MM.1S (cell line): ENCODE data around the gene CTSO.

ENCODE experiments used
- DNase-seq: peaks from one replicate; pipeline ENCODE4 v3.0.0-alpha.2; 2015
- H2AFZ ChIP-seq: fragments of 300-600 bp; sonication (generic); 2 replicates; pipeline ENCODE4 v1.6.0; 2016; ENCODE audit warnings: antibody characterized with exemption, low read length
- H3F3A ChIP-seq: fragments of 300-600 bp; sonication (generic); 2 replicates; pipeline ENCODE4 v1.6.1; 2016; ENCODE audit warnings: mild to moderate bottlenecking, antibody characterized with exemption, low read length, moderate library complexity, mixed read lengths; ENCODE audit not compliant: insufficient read depth
- H3K27ac ChIP-seq: fragments of 300-600 bp; sonication (generic); 2 replicates; pipeline ENCODE4 v1.5.1; 2016; ENCODE audit warnings: mild to moderate bottlenecking, low read length
- H3K27me3 ChIP-seq: fragments of 300-600 bp; sonication (generic); replicated peaks from 2 replicates; pipeline ENCODE4 v1.6.0; 2016; ENCODE audit warnings: low read length; ENCODE audit not compliant: insufficient read depth
- H3K36me3 ChIP-seq: fragments of 300-600 bp; sonication (generic); replicated peaks from 2 replicates; pipeline ENCODE4 v1.6.1; 2016; ENCODE audit warnings: mild to moderate bottlenecking, low read length, mixed read lengths; ENCODE audit not compliant: insufficient read depth
- H3K4me1 ChIP-seq: fragments of 300-600 bp; sonication (generic); 2 replicates; pipeline ENCODE4 v1.6.1; 2016; ENCODE audit warnings: low read length, mixed read lengths
- H3K4me2 ChIP-seq: fragments of 300-600 bp; sonication (generic); 2 replicates; pipeline ENCODE4 v1.6.0; 2016; ENCODE audit warnings: low read depth, low read length
- H3K4me3 ChIP-seq: fragments of 300-600 bp; sonication (generic); 2 replicates; pipeline ENCODE4 v1.5.1; 2016; ENCODE audit warnings: low read length, mixed read lengths
- H3K79me2 ChIP-seq: fragments of 300-600 bp; sonication (generic); 2 replicates; pipeline ENCODE4 v1.6.1; 2016; ENCODE audit warnings: mixed run types, low read length, mixed read lengths
- H3K9ac ChIP-seq: fragments of 300-600 bp; sonication (generic); 2 replicates; pipeline ENCODE4 v1.6.1; 2016; ENCODE audit warnings: low read length, mixed read lengths
- H3K9me2 ChIP-seq: fragments of 300-600 bp; sonication (generic); replicated peaks from 2 replicates; pipeline ENCODE4 v1.6.1; 2016; ENCODE audit warnings: mild to moderate bottlenecking, low read length, mixed read lengths; ENCODE audit not compliant: insufficient read depth
- H3K9me3 ChIP-seq: fragments of 300-600 bp; sonication (generic); replicated peaks from 2 replicates; pipeline ENCODE4 v1.6.1; 2016; ENCODE audit warnings: mild to moderate bottlenecking, low read length, mixed read lengths; ENCODE audit not compliant: insufficient read depth
- H4K20me1 ChIP-seq: fragments of 300-600 bp; sonication (generic); 2 replicates; pipeline ENCODE4 v1.6.1; 2016; ENCODE audit warnings: mild to moderate bottlenecking, low read length, moderate library complexity, mixed read lengths; ENCODE audit not compliant: insufficient read depth
- EZH2 ChIP-seq: fragments of 300-600 bp; sonication (generic); optimal IDR thresholded peaks from 2 replicates; pipeline ENCODE3; 2017; ENCODE audit warnings: low read depth, mild to moderate bottlenecking, antibody characterized with exemption, low read length, mixed read lengths
- EZH2phosphoT487 ChIP-seq: fragments of 300-600 bp; sonication (generic); IDR thresholded peaks from 2 replicates; pipeline ENCODE4 v1.6.1; 2018; ENCODE audit warnings: antibody characterized with exemption, low read length
- TF ChIP-seq, protein P1 (sequence below): fragments of 300-600 bp; sonication (generic); IDR thresholded peaks from 2 replicates; pipeline ENCODE4 v1.5.1; 2016; ENCODE audit warnings: antibody characterized with exemption, low read length, mixed read lengths

CTSO gene

DNA sequence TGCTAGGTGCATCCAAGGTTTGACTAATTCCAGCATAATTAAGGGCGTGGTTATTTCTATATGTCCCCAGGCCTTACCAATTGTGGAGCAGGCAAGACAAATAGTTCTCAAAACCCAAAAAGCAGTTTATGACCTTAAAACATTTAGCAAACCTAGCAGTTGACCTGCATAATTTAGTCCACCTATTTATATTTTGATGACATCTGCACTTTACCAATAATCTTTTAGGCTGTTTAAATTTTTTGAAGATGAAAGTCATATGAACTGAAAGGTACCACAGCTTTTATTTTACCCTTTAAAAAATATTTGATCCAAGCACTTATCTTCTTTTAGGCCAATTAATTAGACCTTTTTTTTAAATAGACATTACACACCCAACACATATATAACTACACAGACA lies 77.8 kb downstream of the CTSO start:
- H2AFZ ChIP-seq: no peak overlapping the region
- no peak overlapping the region for H3K4me2 ChIP-seq
- H3K9ac ChIP-seq: no peak overlapping the region
- H3K27me3 ChIP-seq: no peaks in the 10 kb centered on the region
- no peaks in the 10 kb centered on the region for H3K36me3 ChIP-seq
- H3F3A ChIP-seq: no peaks in the 10 kb centered on the region; the same call in 1 of the 2 replicates
- TF ChIP-seq, protein P1, sequence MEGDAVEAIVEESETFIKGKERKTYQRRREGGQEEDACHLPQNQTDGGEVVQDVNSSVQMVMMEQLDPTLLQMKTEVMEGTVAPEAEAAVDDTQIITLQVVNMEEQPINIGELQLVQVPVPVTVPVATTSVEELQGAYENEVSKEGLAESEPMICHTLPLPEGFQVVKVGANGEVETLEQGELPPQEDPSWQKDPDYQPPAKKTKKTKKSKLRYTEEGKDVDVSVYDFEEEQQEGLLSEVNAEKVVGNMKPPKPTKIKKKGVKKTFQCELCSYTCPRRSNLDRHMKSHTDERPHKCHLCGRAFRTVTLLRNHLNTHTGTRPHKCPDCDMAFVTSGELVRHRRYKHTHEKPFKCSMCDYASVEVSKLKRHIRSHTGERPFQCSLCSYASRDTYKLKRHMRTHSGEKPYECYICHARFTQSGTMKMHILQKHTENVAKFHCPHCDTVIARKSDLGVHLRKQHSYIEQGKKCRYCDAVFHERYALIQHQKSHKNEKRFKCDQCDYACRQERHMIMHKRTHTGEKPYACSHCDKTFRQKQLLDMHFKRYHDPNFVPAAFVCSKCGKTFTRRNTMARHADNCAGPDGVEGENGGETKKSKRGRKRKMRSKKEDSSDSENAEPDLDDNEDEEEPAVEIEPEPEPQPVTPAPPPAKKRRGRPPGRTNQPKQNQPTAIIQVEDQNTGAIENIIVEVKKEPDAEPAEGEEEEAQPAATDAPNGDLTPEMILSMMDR: no peak
- TF ChIP-seq EZH2phosphoT487: no peak
- no peak for TF ChIP-seq EZH2
- H3K9me2 ChIP-seq: no peaks in the 10 kb centered on the region
- no peak overlapping the region for H3K27ac ChIP-seq
- no peaks in the 10 kb centered on the region for H3K4me1 ChIP-seq
- H4K20me1 ChIP-seq: no peaks in the 10 kb centered on the region
- no peak for DNase-seq
- H3K4me3 ChIP-seq: no peak overlapping the region
- H3K79me2 ChIP-seq: no peaks in the 10 kb centered on the region
- H3K9me3 ChIP-seq: no peaks in the 10 kb centered on the region
